Activated CD8-positive, alpha-beta memory T cell treated with anti-CD3 and anti-CD28 coated beads, Interleukin-2, amount 10 ng/mL, durations not matched to agents 7 days and 5 days (primary cell): ENCODE measurements around the gene GDF7. TPM values are rescaled to one million over a fixed set of nuclear protein-coding genes. Genes with fewer than 3 reads are reported as not detected.

Experiments used
- ATAC-seq: fragments of 150-1000 bp; cut with Tn5 transposase; one replicate; pipeline ENCODE4 v1.10.0; 2021; ENCODE audit warnings: moderate library complexity
- CTCF ChIA-PET: fragments of 350-600 bp; sonication (Branson Sonifier 250); formaldehyde crosslinking; loops from one replicate; lab custom pipeline; 2021; ENCODE audit warnings: antibody characterized with exemption; lab: Charles Lee
- DNase-seq: peaks from one replicate; pipeline ENCODE4 v3.0.0-alpha.2; 2020
- H3K27ac Mint-ChIP-seq: one replicate; pipeline ENCODE4 v1.8.0; 2021; ENCODE audit warnings: mild to moderate bottlenecking, mixed read lengths
- H3K27me3 Mint-ChIP-seq: one replicate; pipeline ENCODE4 v1.8.0; 2021; ENCODE audit warnings: mixed read lengths
- H3K36me3 Mint-ChIP-seq: one replicate; pipeline ENCODE4 v1.8.0; 2021; ENCODE audit warnings: mild to moderate bottlenecking, mixed read lengths
- H3K4me1 Mint-ChIP-seq: one replicate; pipeline ENCODE4 v1.8.0; 2021; ENCODE audit warnings: mixed read lengths
- H3K4me3 Mint-ChIP-seq: one replicate; pipeline ENCODE4 v1.8.0; 2021; ENCODE audit warnings: mild to moderate bottlenecking, moderate library complexity, mixed read lengths
- H3K9me3 Mint-ChIP-seq: one replicate; pipeline ENCODE4 v1.8.0; 2022; ENCODE audit warnings: low read depth, mixed read lengths
- total RNA-seq, 2 experiments: library from RNA; stranded (reverse); gene quantifications; one replicate each; pipeline ENCODE4 v1.2.3, GENCODE V29; 2021

The GDF7 gene
- total RNA-seq, 2 experiments from 2014 or later = not detected

DNA sequence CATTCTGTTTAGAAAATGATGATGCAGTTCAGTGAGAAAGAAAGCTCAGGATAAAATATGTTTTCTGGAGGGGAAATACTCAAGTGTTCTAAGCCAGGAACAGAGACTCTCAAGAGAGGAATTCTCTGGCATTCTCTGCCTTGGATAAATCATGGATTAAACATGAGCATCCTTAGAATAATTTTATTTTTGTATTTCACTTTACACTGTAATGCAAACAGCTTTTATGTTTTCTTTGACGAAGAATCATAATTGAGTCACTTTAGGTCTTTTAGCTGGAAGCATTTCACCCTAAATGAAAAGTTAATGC is 11.1 kb downstream of the GDF7 start:
- CTCF ChIA-PET = interaction anchor here (0.6 to 4.6 kb wide), 4 partner anchors 17 to 285 kb away, joined by 3 to 26 read pairs (median 6); no protein-coding TSS in a partner anchor

DNA sequence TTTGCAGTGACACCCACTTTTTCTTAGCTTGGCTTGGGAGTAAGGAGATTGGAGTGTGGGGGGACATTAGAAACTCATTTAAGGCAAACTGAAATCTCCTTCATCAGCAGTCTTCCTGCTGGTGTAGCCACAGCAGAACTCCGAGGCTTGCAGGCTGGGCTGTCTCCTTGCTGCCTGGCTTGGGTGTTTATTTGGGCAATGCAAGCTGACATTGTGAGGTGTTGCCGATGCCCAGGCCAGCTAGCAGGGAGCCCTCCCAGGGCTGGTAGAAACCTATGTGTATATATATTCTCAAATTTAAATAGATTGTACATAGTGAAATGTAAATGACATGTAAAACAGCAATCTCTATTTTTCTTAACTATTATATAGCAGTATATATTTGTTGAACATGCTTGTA is 11.8 kb downstream of the GDF7 start:
- no peak for DNase-seq

More for the DNA sequence above, 11.1 kb downstream of the GDF7 start:
- no peak for ATAC-seq
- H3K36me3 Mint-ChIP-seq = peaks cover 3% of the 10 kb centered on the region
- peaks cover 14% of the 10 kb centered on the region for H3K27me3 Mint-ChIP-seq
- H3K4me1 Mint-ChIP-seq = no peaks in the 10 kb centered on the region
- H3K27ac Mint-ChIP-seq = no peak overlapping the region
- no peak overlapping the region for H3K4me3 Mint-ChIP-seq
- H3K9me3 Mint-ChIP-seq = no peaks in the 10 kb centered on the region
- DNase-seq = no peak

DNA sequence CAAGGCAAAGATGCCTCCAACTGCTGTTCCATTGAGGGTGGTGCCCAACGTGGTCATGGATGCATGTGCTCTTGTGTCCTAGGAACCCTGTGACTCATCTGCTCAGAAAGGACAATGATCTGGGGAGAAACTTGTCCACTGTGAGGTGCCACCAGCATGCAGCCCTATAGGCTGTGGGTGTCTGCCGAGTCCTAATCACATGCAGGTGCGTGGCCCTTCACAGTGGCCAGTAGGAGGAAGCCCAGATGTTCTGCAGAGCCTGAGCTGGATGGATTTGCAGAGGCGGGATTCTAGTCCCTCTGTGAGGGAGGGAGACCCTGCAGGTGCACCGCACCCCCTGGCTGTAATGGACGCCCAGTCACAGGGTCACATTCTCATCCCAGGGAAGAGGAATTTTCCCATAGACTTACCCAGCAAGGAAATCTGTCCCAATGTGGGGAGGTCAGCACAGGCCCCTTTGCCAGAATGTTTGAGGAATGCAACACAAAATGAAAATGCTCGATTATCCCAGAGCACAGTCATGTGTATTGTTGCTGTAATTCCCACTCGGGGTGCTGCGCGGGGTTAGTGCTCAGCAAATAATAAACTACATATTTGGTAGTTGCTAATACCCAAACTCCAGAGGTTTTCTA is 13.9 kb downstream of the GDF7 start:
- no peak for ATAC-seq
- H3K27ac Mint-ChIP-seq = no peak overlapping the region
- CTCF ChIA-PET = interaction anchor here (1.6 kb wide), 1 partner anchor 282 kb away, joined by 5 read pairs; no protein-coding TSS in a partner anchor
- no peaks in the 10 kb centered on the region for H3K4me1 Mint-ChIP-seq
- H3K36me3 Mint-ChIP-seq = peaks cover 3% of the 10 kb centered on the region
- H3K9me3 Mint-ChIP-seq = no peaks in the 10 kb centered on the region
- H3K4me3 Mint-ChIP-seq = no peak overlapping the region
- no peaks in the 10 kb centered on the region for H3K27me3 Mint-ChIP-seq
- no peak for DNase-seq

More for the DNA sequence above, 11.8 kb downstream of the GDF7 start:
- Mint-ChIP-seq H3K4me1 (no peaks in the 10 kb centered on the region), H3K36me3 (peaks cover 3% of the 10 kb centered on the region), H3K27me3 (peaks cover 7% of the 10 kb centered on the region), H3K27ac (no peak overlapping the region), H3K4me3 (no peak overlapping the region), H3K9me3 (no peaks in the 10 kb centered on the region)
- CTCF ChIA-PET = interaction anchor here (1.6 to 4.6 kb wide), 2 partner anchors 18 to 145 kb away, joined by 3 to 26 read pairs; no protein-coding TSS in a partner anchor
- ATAC-seq = no peak

DNA sequence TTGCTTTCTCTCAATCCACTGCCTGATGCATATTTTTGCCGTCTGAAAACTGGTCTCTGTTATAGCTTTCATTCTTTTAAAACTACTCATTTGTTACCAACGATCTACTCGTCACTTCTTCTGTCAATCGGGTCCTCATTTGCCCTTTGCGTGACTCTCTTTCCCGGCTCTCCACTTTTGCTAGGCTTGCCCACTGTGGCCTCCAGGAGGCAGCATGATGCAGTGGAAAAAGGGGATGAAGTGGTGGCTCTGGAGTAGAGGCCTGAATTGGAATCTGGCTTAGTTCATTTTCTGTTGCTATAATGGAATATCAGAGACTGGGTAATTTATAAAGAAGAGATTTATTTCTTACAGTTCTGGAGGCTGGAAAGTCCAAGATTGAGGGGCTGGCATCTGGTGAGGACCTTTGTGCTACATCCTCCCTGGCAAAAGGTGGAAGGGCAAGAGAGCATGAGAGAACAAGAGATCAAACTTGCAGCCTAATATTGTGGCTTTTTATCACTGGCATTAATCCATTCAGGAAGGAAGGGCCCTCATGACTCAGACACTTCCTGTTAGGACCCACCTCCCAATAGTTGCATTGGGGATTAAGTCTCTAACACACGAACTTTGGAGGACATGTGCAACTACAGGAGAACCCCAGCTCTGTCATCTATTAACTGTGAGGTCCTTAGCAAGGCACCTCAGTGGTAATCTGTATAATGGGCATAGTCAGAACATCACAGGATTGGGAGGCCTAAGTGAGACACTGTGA is 15.4 kb downstream of the GDF7 start:
- Mint-ChIP-seq H3K27me3 (no peaks in the 10 kb centered on the region), H3K4me1 (no peaks in the 10 kb centered on the region), H3K27ac (no peak overlapping the region), H3K4me3 (no peak overlapping the region), H3K9me3 (no peaks in the 10 kb centered on the region), H3K36me3 (peaks cover 9% of the 10 kb centered on the region)
- CTCF ChIA-PET = interaction anchor here (1.3 to 1.6 kb wide), 2 partner anchors 21 to 281 kb away, joined by 4 to 5 read pairs; no protein-coding TSS in a partner anchor
- no peak for ATAC-seq
- DNase-seq = no peak

DNA sequence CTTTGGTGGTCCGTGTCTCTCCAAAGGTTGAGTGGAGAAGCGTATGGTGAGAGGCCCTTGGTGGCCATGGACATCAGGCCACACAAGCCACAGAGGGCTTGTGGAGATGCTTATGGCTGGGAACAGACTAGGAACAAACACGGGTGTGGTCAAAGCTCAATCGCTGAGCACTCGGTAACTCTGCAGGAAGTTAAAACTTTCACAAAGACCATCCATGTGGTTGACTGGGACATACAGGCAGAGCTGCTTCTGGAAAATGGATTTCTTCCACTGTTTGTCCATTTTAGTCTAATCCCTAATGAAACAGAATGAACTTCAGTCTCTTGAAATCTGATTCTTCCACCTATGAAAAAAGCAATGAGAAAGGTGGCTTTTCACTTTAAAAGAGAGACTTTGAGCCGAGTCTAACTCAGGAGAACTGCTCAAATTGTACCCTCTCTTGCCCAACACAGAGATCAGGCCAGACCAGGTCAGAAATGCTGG is 17.7 kb downstream of the GDF7 start:
- H3K27ac Mint-ChIP-seq = no peak overlapping the region
- CTCF ChIA-PET = interaction anchor here (1.1 to 1.6 kb wide), 2 partner anchors 23 to 278 kb away, joined by 4 to 7 read pairs; no protein-coding TSS in a partner anchor

DNA sequence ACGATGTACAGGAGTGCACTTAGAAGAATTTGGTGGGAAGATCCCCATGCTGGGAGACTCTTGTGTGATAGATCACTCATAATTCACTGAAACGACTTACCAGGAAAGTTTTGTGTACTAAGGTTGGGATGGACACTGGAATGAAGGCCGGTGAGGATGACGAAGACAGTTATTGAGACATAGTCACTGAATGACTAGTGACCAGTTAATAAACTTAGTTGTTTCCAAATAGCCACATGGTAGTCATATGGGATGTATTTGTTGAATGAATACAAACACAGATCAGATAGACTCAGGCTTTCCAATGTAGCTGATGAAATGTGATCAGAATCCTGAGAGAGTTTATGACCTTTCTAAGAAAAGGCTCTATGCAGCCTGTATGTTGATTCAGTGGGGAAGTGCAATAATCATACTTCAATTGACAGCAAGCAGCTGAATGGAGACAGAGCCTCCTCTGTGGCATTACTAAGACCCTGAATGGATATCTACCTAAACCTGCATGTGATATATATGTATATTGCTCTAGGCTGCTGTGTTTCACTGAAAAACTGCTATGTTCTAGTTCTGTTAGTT is 20.4 kb downstream of the GDF7 start:
- H3K4me1 Mint-ChIP-seq = no peaks in the 10 kb centered on the region
- CTCF ChIA-PET = no interaction called here
- no peak overlapping the region for H3K4me3 Mint-ChIP-seq
- H3K27me3 Mint-ChIP-seq = no peaks in the 10 kb centered on the region
- peaks cover 24% of the 10 kb centered on the region for H3K36me3 Mint-ChIP-seq
- no peak overlapping the region for H3K27ac Mint-ChIP-seq
- DNase-seq = no peak
- no peak for ATAC-seq
- H3K9me3 Mint-ChIP-seq = no peaks in the 10 kb centered on the region

More for the DNA sequence above, 17.7 kb downstream of the GDF7 start:
- Mint-ChIP-seq H3K4me3 (no peak overlapping the region), H3K36me3 (peaks cover 23% of the 10 kb centered on the region), H3K9me3 (no peaks in the 10 kb centered on the region), H3K4me1 (no peaks in the 10 kb centered on the region), H3K27me3 (no peaks in the 10 kb centered on the region)
- DNase-seq (no peak), ATAC-seq (no peak)

GRCh38 chr2:20689428-20690264 is 22.7 kb downstream of the GDF7 start:
- DNase-seq = no peak
- no peaks in the 10 kb centered on the region for H3K4me1 Mint-ChIP-seq
- no peak for ATAC-seq
- H3K27ac Mint-ChIP-seq = no peak overlapping the region
- H3K27me3 Mint-ChIP-seq = no peaks in the 10 kb centered on the region
- no peak overlapping the region for H3K4me3 Mint-ChIP-seq
- H3K9me3 Mint-ChIP-seq = no peaks in the 10 kb centered on the region
- CTCF ChIA-PET = interaction anchor here (1.1 kb wide), 1 partner anchor 13 kb away, joined by 3 read pairs; no protein-coding TSS in a partner anchor
- H3K36me3 Mint-ChIP-seq = peaks cover 24% of the 10 kb centered on the region

GRCh38 chr2:20691076-20691734 is 24.3 kb downstream of the GDF7 start:
- no peak for ATAC-seq
- CTCF ChIA-PET = interaction anchor here (1.0 to 1.2 kb wide), 2 partner anchors 25 to 30 kb away, joined by 3 read pairs; no protein-coding TSS in a partner anchor
- peaks cover 22% of the 10 kb centered on the region for H3K36me3 Mint-ChIP-seq
- no peaks in the 10 kb centered on the region for H3K4me1 Mint-ChIP-seq
- no peak for DNase-seq
- no peaks in the 10 kb centered on the region for H3K27me3 Mint-ChIP-seq
- H3K27ac Mint-ChIP-seq = no peak overlapping the region
- no peak overlapping the region for H3K4me3 Mint-ChIP-seq
- no peaks in the 10 kb centered on the region for H3K9me3 Mint-ChIP-seq

DNA sequence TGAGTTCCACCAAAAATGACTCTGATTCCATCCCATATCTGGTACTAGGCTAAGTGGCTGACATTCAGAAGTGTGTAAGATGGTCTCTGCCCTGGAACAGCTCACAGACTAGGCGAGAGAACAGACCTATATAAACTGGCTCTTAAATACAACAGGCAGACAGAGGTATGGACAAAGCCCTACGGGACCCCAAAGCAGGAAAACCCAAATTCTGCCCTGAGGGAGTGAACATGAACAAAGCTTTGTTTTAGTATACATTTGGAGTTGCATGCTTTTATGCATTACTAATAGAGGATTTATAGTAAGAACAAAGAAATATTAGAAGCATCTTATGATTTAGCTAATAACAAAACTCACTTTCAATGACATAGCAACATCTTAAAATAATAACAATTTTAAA is 25.1 kb downstream of the GDF7 start:
- CTCF ChIA-PET = interaction anchor here (1.4 kb wide), 1 partner anchor 15 kb away, joined by 5 read pairs; no protein-coding TSS in a partner anchor
- ATAC-seq = no peak
- Mint-ChIP-seq H3K9me3 (no peaks in the 10 kb centered on the region), H3K4me1 (no peaks in the 10 kb centered on the region), H3K27me3 (no peaks in the 10 kb centered on the region), H3K4me3 (no peak overlapping the region), H3K36me3 (peaks cover 17% of the 10 kb centered on the region), H3K27ac (no peak overlapping the region)
- no peak for DNase-seq

DNA sequence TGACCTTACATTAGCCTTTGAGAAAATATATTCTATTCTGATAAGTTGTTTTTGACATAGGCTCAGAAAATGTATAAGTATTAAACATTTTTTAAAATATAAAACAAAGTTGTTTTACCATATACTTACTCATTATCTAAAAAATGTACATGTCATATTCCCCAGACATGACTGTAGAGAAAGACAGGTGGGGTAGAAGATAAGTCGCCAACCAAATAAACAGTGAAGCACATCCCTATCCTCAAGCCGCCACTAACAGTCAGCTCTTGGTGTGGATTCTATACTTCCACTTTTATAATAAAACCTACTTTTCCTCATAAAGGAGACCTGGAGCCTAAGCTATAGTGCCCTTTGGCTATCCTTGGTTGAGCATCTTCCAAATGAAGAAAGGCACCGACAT is 26.4 kb downstream of the GDF7 start:
- Mint-ChIP-seq H3K9me3 (no peaks in the 10 kb centered on the region), H3K36me3 (peaks cover 15% of the 10 kb centered on the region), H3K27ac (no peak overlapping the region), H3K4me3 (no peak overlapping the region), H3K27me3 (no peaks in the 10 kb centered on the region), H3K4me1 (no peaks in the 10 kb centered on the region)
- DNase-seq (no peak), ATAC-seq (no peak)
- CTCF ChIA-PET = no interaction called here

GRCh38 chr2:20696366-20696765 is 29.4 kb downstream of the GDF7 start:
- CTCF ChIA-PET = no interaction called here
- Mint-ChIP-seq H3K4me1 (peaks cover 10% of the 10 kb centered on the region), H3K9me3 (no peaks in the 10 kb centered on the region), H3K36me3 (peaks cover 7% of the 10 kb centered on the region), H3K4me3 (no peak overlapping the region), H3K27me3 (no peaks in the 10 kb centered on the region), H3K27ac (no peak overlapping the region)
- DNase-seq = no peak
- no peak for ATAC-seq

DNA sequence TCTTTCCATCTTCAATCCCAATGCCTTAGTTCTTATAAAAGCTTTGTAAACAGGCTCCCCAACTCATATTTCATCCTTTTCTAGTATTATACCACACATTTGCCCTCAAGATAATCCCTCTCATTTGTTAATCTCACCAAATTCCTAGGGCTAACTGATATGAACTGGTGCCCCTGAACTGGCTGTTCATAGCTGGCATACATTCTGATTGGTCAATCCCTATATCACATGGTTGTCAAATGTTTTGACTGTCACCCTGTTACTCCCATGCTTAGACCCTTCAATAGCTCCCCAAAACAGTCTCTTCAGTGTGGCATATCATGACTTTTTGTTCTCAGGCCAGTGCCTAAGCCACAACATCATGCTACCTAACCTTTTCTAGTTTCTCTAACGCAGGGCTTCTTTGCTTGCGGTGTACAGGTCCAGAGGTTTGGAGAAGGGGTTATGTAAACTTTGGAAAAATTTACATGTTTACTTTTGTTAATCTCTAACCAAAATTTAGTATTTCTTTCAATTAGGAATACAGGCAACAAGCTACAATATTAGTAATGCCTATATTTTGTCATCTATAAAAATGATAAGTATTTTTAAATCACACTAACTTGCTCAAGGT is 30.5 kb downstream of the GDF7 start:
- no peak for DNase-seq
- Mint-ChIP-seq H3K9me3 (no peaks in the 10 kb centered on the region), H3K4me3 (no peak overlapping the region), H3K27me3 (no peaks in the 10 kb centered on the region), H3K4me1 (peaks cover 10% of the 10 kb centered on the region), H3K27ac (no peak overlapping the region), H3K36me3 (peaks cover 7% of the 10 kb centered on the region)
- no peak for ATAC-seq
- CTCF ChIA-PET = interaction anchor here (1.4 kb wide), 1 partner anchor 36 kb away, joined by 4 read pairs; no protein-coding TSS in a partner anchor
